Measurements from ENCODE around the gene PLAC9.

The PLAC9 gene

GRCh38 chr10:80186364-80187012, 54.0 kb downstream of the PLAC9 start:
- no peak for DNase-seq

- no peak for DNase-seq
Observed at GRCh38 chr10:80187060-80187459, 54.5 kb downstream of the PLAC9 start.

DNA sequence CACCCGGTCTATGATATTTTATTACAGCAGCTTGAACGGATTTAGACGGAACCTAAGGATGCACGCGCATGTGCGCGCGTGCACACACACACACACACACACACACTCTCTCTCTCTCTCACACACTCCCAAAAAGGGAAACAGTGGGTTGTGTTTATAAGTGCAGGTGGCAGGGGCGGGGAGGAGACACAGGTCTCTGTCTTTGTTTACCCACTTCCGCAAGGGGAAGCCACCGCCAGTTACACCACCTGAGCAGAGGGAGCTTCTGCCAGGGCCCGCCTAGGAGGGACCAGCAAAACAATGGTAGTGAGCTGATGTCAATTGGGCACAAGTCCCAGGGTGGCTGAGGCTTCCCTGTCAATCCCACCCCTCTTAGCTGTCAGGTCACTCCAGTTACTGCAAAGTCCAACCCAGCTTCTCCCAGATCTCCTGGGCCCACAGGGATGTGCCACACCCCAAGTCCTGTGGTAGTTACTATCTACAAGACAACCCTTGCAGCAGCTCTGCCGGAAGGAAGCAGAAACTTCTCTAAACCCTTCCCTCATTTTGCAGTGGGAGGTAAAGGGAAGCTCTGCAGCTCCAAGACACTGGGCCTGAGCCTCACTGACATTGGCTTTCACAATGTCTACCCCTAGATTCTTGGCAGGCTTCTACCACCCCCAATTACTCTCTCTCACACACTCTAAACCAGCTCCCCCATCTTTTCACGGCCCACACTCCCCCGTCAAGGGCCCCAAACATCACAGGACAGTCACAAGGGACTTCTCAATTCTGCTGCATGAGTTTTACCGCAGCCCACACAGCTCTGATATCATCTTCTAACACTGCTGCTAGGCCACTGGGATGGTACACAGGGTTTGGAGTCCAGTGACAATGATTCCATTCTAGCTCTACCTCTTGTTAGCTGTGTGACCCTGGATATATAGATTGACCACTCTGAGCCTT, 55.2 kb downstream of the PLAC9 start:
- peak in 1 of 2 donors; percentile 22 for DNase-seq

DNA sequence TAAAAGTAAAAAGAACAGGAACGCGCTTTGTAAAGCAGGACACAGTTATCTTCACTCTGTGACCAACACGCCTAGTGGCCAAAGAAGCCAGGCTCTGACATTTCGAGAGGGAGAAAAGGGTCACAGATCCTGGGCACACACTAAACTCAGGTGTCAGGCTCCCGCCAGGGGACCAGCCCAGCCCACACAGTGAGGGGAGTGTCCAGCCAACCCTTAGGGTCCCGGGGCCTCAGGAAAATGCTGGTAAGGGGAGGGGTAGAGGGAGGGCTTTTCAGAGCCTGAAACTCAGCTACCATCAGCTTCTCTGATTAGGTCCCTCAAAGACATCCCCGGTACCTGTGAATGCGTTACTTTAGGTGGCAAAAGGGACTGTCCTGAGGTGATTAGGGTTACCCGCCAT, 56.2 kb downstream of the PLAC9 start:
- DNase-seq: no peak

DNA sequence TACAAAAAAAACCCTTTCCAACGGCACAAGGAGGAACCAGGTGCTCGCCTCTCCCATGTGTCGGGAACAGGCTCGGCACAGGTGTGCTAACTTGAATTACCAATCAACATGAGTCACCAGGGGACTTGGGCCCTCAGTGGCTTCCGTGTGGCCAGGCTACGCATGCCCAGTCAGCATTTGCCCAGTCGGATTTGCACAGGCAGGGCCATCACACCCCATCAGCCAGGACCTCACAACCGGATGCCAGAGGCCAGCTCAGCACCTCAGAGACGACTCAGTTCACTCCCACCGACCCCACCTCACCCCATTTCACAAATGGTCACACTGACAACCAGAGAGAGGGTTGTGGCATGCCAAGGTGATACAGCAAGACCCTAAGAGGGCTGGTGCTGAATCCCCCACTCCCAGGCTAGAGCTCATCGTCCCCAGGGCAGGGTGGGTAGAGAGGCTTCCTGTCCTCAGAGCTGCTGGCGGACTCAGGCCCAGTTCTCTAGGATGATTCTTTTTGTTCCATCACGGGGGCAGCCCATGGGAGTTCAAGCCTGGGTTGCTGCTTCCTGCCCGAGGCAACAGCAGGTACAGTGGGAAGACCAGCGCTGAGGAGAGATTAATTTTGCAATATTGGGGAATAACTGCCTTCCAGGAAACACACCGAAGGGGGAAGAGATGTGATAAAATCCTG, 59.2 kb downstream of the PLAC9 start:
- DNase-seq: no peak

DNA sequence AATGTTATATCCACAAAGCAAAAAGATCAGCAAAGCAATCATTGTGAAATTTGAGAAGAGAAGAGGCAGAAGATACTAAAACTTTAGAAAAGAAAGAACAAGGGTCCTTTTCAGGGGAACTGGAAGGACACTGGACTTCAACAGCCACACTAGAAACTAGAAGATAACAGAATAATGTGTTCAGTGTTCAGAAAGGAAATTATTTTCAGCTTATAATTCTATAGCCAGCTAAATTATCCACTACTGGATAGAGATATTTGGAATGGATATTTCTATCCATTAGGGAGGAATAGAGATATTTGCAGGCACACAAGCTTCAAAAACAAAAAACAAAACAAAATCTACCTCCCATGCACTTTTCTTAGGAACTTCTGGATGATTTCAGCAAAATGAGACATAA, 60.0 kb downstream of the PLAC9 start:
- no peak for DNase-seq

DNA sequence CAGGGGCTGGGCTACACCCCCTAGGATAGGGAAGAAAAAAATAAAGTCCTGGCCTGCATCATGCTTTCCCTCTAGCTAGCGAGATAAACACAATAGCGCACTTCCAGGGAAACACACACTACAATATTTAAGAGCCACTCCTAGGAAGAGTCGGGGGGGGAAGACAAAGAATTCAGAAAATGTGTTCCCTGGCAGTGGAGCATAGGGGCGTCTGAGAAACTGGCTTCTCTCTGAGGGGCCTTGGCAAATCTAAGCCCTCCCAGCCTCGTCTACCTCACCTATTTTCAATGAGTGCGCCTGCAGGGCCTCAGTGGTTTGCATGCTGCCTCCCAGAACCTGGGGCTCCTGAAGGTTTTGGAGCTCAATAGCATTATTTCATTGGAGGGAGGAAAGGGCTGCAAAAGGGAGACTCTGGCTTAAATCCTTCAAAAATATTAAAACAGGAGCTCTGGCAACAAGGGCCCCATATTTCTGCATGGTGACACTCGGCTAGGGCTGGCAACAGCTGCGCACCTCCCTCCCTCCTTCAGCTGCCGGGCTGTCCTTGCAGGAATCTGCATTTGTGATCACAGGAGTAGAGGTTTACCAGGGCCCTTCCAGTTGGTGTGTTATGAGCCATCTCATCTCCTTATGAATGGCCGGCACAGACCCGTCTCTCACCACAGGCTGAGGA, 62.0 kb downstream of the PLAC9 start:
- DNase-seq: no peak

Data from hippocampal formation (tissue), 2 donors.